ENCODE data around the gene FAM163A.

Gene FAM163A

DNA sequence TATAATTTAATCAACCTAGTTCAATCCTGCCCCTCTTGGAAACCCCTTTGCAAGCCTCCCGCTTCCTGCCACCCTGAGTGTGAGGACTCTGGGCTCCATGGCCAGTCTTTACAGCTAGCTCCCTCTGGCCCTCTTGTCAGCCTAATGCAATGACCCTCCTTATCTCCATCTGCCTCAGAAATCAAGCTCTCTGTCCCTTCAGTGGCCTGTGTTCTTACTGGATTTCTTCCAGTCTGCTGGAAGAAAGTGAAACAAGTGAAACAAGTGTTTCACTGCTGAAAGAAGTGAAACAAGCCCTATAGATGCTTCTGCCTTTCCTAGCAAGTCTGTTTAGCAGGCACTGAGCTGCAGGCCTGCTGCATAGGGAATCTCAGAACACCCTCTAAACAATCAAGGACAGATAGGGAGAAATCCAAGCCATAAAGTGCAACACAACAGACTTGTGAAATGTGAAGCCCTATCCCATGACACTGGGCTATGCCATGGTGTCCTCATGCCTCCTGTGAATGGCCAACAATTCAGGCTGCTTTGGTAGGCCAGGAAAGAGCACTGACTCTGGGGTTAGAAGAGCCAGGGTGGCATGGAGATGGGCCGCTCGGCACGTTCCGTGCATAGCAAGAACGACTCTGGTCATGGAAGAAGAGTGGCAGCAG, 55.9 kb downstream of the FAM163A start:
- H3K9me3 ChIP-seq (ENCODE audit: insufficient read depth, low read depth, low read length) = no peaks in the 10 kb centered on the region
- TF ChIP-seq, protein P1, sequence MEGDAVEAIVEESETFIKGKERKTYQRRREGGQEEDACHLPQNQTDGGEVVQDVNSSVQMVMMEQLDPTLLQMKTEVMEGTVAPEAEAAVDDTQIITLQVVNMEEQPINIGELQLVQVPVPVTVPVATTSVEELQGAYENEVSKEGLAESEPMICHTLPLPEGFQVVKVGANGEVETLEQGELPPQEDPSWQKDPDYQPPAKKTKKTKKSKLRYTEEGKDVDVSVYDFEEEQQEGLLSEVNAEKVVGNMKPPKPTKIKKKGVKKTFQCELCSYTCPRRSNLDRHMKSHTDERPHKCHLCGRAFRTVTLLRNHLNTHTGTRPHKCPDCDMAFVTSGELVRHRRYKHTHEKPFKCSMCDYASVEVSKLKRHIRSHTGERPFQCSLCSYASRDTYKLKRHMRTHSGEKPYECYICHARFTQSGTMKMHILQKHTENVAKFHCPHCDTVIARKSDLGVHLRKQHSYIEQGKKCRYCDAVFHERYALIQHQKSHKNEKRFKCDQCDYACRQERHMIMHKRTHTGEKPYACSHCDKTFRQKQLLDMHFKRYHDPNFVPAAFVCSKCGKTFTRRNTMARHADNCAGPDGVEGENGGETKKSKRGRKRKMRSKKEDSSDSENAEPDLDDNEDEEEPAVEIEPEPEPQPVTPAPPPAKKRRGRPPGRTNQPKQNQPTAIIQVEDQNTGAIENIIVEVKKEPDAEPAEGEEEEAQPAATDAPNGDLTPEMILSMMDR (conservative IDR thresholded peaks at IDR 0.05; ENCODE audit: low read length) = no peak
- TF ChIP-seq EZH2phosphoT487 (IDR thresholded peaks at IDR 0.05; ENCODE audit: borderline replicate concordance) = no peak
- H2AFZ ChIP-seq (ENCODE audit: low read length) = no peak overlapping the region
- H3K9ac ChIP-seq (ENCODE audit: low read depth, low read length, poor library complexity, severe bottlenecking) = no peak overlapping the region
- H3K4me1 ChIP-seq (ENCODE audit: insufficient read depth, low read length, poor library complexity, severe bottlenecking) = no peaks in the 10 kb centered on the region
- no peaks in the 10 kb centered on the region for H3K79me2 ChIP-seq (ENCODE audit: insufficient read depth, low read length)
- no peaks in the 10 kb centered on the region for H3K9me2 ChIP-seq (replicated peaks; ENCODE audit: low read depth, low read length)
- no peak overlapping the region for H3K4me2 ChIP-seq (ENCODE audit: low read depth, low read length, poor library complexity, severe bottlenecking)
- no peak overlapping the region for H3K4me3 ChIP-seq (ENCODE audit: low read length, poor library complexity, severe bottlenecking)
- no peaks in the 10 kb centered on the region for H3K27me3 ChIP-seq (ENCODE audit: insufficient read depth, low read length, poor library complexity, severe bottlenecking)
- H3K36me3 ChIP-seq (ENCODE audit: insufficient read depth, low read length) = no peaks in the 10 kb centered on the region
- H3F3A ChIP-seq (ENCODE audit: low read depth) = no peaks in the 10 kb centered on the region
- H4K20me1 ChIP-seq (ENCODE audit: insufficient read depth, low read length, poor library complexity, severe bottlenecking) = no peaks in the 10 kb centered on the region

DNA sequence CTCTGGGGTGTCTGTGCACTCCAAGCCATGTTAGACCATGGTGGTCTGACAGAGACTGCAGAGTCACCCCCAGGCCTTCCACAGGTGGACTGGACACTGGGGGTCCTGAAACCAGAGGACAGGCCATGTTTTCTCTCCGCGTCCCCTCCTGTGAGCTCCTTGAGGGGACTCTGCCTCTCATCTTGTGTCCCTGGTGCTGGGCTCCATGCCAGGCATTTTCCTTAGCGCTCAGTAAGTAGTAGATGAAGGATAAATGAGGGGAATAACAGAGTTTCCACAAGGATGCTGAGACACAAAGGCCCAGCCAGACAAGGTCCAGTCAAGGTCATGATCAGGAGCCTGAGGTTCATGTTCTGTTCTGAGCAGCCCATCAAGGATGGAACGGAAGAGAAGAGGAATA, 57.4 kb downstream of the FAM163A start:
- H3K9me3 ChIP-seq (ENCODE audit: insufficient read depth, low read depth, low read length) = no peaks in the 10 kb centered on the region
- no peak overlapping the region for H3K4me2 ChIP-seq (ENCODE audit: low read depth, low read length, poor library complexity, severe bottlenecking)
- no peaks in the 10 kb centered on the region for H3K9me2 ChIP-seq (replicated peaks; ENCODE audit: low read depth, low read length)
- no peak overlapping the region for H3K4me3 ChIP-seq (ENCODE audit: low read length, poor library complexity, severe bottlenecking)
- no peak overlapping the region for H2AFZ ChIP-seq (ENCODE audit: low read length)
- no peak for TF ChIP-seq EZH2phosphoT487 (IDR thresholded peaks at IDR 0.05; ENCODE audit: borderline replicate concordance)
- TF ChIP-seq, protein P1 (conservative IDR thresholded peaks at IDR 0.05; ENCODE audit: low read length) = no peak
- no peaks in the 10 kb centered on the region for H3F3A ChIP-seq (ENCODE audit: low read depth)
- H4K20me1 ChIP-seq (ENCODE audit: insufficient read depth, low read length, poor library complexity, severe bottlenecking) = no peaks in the 10 kb centered on the region
- no peak overlapping the region for H3K9ac ChIP-seq (ENCODE audit: low read depth, low read length, poor library complexity, severe bottlenecking)
- H3K27me3 ChIP-seq (ENCODE audit: insufficient read depth, low read length, poor library complexity, severe bottlenecking) = no peaks in the 10 kb centered on the region
- H3K79me2 ChIP-seq (ENCODE audit: insufficient read depth, low read length) = no peaks in the 10 kb centered on the region
- no peaks in the 10 kb centered on the region for H3K36me3 ChIP-seq (ENCODE audit: insufficient read depth, low read length)
- H3K4me1 ChIP-seq (ENCODE audit: insufficient read depth, low read length, poor library complexity, severe bottlenecking) = no peaks in the 10 kb centered on the region

DNA sequence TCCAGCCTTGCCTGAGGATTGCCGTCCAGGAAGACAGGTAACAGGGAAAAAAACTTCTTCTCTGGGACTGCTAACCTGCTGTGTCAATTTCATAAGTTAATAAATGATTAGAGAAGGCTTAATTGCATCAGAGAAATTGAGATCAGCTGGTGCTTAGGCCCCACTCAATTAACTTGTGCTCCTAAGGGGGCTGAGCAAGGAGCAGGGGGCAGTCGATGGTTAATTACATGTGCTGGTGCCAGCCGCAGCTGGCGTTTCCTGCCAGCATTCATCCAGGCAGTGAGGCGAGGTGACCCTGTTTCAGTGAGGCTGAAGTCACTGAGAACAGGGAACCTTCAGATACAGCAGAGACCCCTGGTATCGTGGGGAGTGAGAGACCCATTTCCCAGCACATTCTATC, 60.0 kb downstream of the FAM163A start:
- H3K79me2 ChIP-seq (ENCODE audit: insufficient read depth, low read length) = no peaks in the 10 kb centered on the region
- no peaks in the 10 kb centered on the region for H3K27me3 ChIP-seq (ENCODE audit: insufficient read depth, low read length, poor library complexity, severe bottlenecking)
- TF ChIP-seq, protein P1 (conservative IDR thresholded peaks at IDR 0.05; ENCODE audit: low read length) = no peak
- TF ChIP-seq EZH2phosphoT487 (IDR thresholded peaks at IDR 0.05; ENCODE audit: borderline replicate concordance) = no peak
- no peaks in the 10 kb centered on the region for H3F3A ChIP-seq (ENCODE audit: low read depth)
- no peak overlapping the region for H3K4me2 ChIP-seq (ENCODE audit: low read depth, low read length, poor library complexity, severe bottlenecking)
- no peaks in the 10 kb centered on the region for H3K9me3 ChIP-seq (ENCODE audit: insufficient read depth, low read depth, low read length)
- no peaks in the 10 kb centered on the region for H4K20me1 ChIP-seq (ENCODE audit: insufficient read depth, low read length, poor library complexity, severe bottlenecking)
- no peak overlapping the region for H3K9ac ChIP-seq (ENCODE audit: low read depth, low read length, poor library complexity, severe bottlenecking)
- H3K9me2 ChIP-seq (replicated peaks; ENCODE audit: low read depth, low read length) = no peaks in the 10 kb centered on the region
- H3K4me3 ChIP-seq (ENCODE audit: low read length, poor library complexity, severe bottlenecking) = no peak overlapping the region
- no peaks in the 10 kb centered on the region for H3K36me3 ChIP-seq (ENCODE audit: insufficient read depth, low read length)
- peaks cover 7% of the 10 kb centered on the region for H3K4me1 ChIP-seq (ENCODE audit: insufficient read depth, low read length, poor library complexity, severe bottlenecking)
- no peak overlapping the region for H2AFZ ChIP-seq (ENCODE audit: low read length)
